ENCODE measurements around the gene DCAF4. TPM values are rescaled to one million over a fixed set of nuclear protein-coding genes. Genes with fewer than 3 reads are reported as not detected.
A peak's percentile ranks its signal among the peaks of the same experiment; 100 is the strongest.

DCAF4 gene
- total and polyA plus RNA-seq, 2 of the 4 experiments (the other 2 are of a cell fraction), result 28.8 to 29.4 TPM

DNA sequence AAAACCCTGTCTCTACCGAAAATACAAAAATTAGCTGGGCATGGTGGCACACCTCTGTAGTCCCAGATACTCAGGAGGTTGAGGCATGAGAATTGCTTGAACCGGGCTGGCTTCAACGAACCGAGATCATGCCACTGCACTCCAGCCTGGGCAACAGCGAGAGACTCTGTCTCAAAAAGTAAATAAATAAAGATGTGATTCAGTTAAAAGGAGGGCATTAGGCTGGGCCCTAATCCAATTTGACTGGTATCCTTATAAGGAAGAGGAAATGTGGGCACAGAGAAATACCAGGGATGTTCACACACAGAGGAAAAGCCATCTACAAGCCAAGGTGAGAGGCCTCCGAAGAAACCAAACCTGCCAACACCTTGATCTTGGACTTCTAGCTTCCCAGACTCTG is 10.1 kb upstream of the DCAF4 start:
- Histone ChIP-seq H3K9me3 (ENCODE audit: control insufficient read depth, insufficient read depth, low read length) (no peaks in the 10 kb centered on the region), H2AFZ (replicated peaks; ENCODE audit: low read length, poor library complexity) (no peak overlapping the region), H3K27ac (ENCODE audit: insufficient read depth, low read length) (no peak overlapping the region), H4K5ac (ENCODE audit: low read depth, low read length) (no peak overlapping the region), H2BK120ac (ENCODE audit: low read depth, low read length) (peak overlapping the region; percentile 26; the same call in 1 of the 2 replicates), H3K4me3 (ENCODE audit: insufficient read depth, low read depth, low read length) (no peak overlapping the region), H2AK9ac (replicated peaks; ENCODE audit: low read depth, low read length, poor library complexity) (no peak overlapping the region), H3K4me2 (ENCODE audit: low read depth, low read length) (no peak overlapping the region), H3K36me3 (ENCODE audit: control insufficient read depth, insufficient read depth, low read length) (no peaks in the 10 kb centered on the region), H3K79me1 (ENCODE audit: low read depth in 1 of 2, low read length in 2 of 2) (no peaks in the 10 kb centered on the region), H2BK20ac (ENCODE audit: low read depth, low read length) (peak overlapping the region; percentile 18; the same call in 1 of the 2 replicates), H3K23ac (ENCODE audit: low read depth, low read length) (no peak overlapping the region), H4K91ac (ENCODE audit: insufficient read depth, low read depth, low read length) (no peak overlapping the region), H3K27me3 (ENCODE audit: control insufficient read depth, insufficient read depth, low read length) (no peaks in the 10 kb centered on the region; the same call in 1 of the 2 replicates), H2AK5ac (ENCODE audit: low read depth, low read length) (no peak overlapping the region), H3K18ac (ENCODE audit: low read depth, low read length) (no peak overlapping the region), H2BK15ac (ENCODE audit: low read depth, low read length) (no peak overlapping the region; the same call in 2 of the 3 replicates), H3K4ac (ENCODE audit: low read depth, low read length) (no peak overlapping the region), H3K4me1 (ENCODE audit: control insufficient read depth, insufficient read depth, low read length) (peaks cover 2% of the 10 kb centered on the region; the same call in 1 of the 2 replicates), H4K20me1 (ENCODE audit: insufficient read depth, low read length) (no peaks in the 10 kb centered on the region), H3K9ac (ENCODE audit: low read depth, low read length) (no peak overlapping the region), H4K8ac (ENCODE audit: low read depth in 2 of 2, low read length in 2 of 2) (no peak overlapping the region; a peak in 1 of 4 replicates), H3K56ac (ENCODE audit: extremely low read depth, insufficient read depth, low read length) (no peak overlapping the region), H3K14ac (replicated peaks; ENCODE audit: low read depth, low read length) (no peak overlapping the region), H3K9me1 (ENCODE audit: insufficient read depth, low read length) (no peaks in the 10 kb centered on the region), H2BK5ac (ENCODE audit: low read depth, low read length, poor library complexity, severe bottlenecking) (no peak overlapping the region)
- in situ Hi-C loops (cut with MboI; ENCODE audit: low sequenced_read_pairs), result no loop called here
- TF ChIP-seq CEBPB (IDR thresholded peaks at IDR 0.05; ENCODE audit: low read depth, low read length) (no peak), BHLHE40 (IDR thresholded peaks at IDR 0.05; ENCODE audit: low read depth, low read length) (no peak), RFX5 (IDR thresholded peaks at IDR 0.05; ENCODE audit: low read depth, low read length) (no peak), MAFK (IDR thresholded peaks at IDR 0.05; ENCODE audit: low read depth, low read length) (no peak), RCOR1 (IDR thresholded peaks at IDR 0.05; ENCODE audit: insufficient replicate concordance, low read length) (no peak), NFE2L2 (IDR thresholded peaks at IDR 0.05; ENCODE audit: low read depth, low read length) (no peak), RAD21 (IDR thresholded peaks at IDR 0.05; ENCODE audit: low read length) (no peak), FOS (IDR thresholded peaks at IDR 0.05; ENCODE audit: low read depth, low read length) (no peak), MXI1 (IDR thresholded peaks at IDR 0.05; ENCODE audit: borderline replicate concordance, low read depth, low read length) (no peak)
- TF ChIP-seq, protein P1, sequence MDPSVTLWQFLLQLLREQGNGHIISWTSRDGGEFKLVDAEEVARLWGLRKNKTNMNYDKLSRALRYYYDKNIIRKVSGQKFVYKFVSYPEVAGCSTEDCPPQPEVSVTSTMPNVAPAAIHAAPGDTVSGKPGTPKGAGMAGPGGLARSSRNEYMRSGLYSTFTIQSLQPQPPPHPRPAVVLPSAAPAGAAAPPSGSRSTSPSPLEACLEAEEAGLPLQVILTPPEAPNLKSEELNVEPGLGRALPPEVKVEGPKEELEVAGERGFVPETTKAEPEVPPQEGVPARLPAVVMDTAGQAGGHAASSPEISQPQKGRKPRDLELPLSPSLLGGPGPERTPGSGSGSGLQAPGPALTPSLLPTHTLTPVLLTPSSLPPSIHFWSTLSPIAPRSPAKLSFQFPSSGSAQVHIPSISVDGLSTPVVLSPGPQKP (IDR thresholded peaks at IDR 0.05; ENCODE audit: borderline replicate concordance, low read depth, low read length), result no peak
- TF ChIP-seq, protein P2, sequence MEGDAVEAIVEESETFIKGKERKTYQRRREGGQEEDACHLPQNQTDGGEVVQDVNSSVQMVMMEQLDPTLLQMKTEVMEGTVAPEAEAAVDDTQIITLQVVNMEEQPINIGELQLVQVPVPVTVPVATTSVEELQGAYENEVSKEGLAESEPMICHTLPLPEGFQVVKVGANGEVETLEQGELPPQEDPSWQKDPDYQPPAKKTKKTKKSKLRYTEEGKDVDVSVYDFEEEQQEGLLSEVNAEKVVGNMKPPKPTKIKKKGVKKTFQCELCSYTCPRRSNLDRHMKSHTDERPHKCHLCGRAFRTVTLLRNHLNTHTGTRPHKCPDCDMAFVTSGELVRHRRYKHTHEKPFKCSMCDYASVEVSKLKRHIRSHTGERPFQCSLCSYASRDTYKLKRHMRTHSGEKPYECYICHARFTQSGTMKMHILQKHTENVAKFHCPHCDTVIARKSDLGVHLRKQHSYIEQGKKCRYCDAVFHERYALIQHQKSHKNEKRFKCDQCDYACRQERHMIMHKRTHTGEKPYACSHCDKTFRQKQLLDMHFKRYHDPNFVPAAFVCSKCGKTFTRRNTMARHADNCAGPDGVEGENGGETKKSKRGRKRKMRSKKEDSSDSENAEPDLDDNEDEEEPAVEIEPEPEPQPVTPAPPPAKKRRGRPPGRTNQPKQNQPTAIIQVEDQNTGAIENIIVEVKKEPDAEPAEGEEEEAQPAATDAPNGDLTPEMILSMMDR (conservative IDR thresholded peaks at IDR 0.05; ENCODE audit: low read depth, low read length), result no peak
- CTCF ChIA-PET, result interaction anchor here (1.0 kb wide), 1 partner anchor 31 kb away, joined by 3 read pairs; no protein-coding TSS in a partner anchor
- dilution Hi-C loops (cut with HindIII; ENCODE audit: low sequenced_read_pairs, unreplicated experiment), result no loop called here
- peak; percentile 20 for DNase-seq
- intact Hi-C loops (cut with micrococcal nuclease), result no loop called here
- 47% methylated on average over 3 of the region's 6 CpGs; no CpG with 5 or more reads in 1 of the 2 experiments for WGBS, 2 experiments (ENCODE audit: extremely low coverage in 2 of 2, insufficient read length in 1 of 2)
- ATAC-seq (ENCODE audit: low read depth), result peak; percentile 55
- POLR2A ChIA-PET (ENCODE audit: unreplicated experiment), result no interaction called here
- no TSS peak for BruUV-seq (replicated peaks)

Data from IMR-90 (cell line).